Natural killer cell (primary cell): ENCODE measurements around the gene HSBP1L1. TPM values are rescaled to one million over a fixed set of nuclear protein-coding genes. Genes with fewer than 3 reads are reported as not detected.

Experiments
- ATAC-seq, 3 donors: fragments of 150-1000 bp in 2 of 3; fragments of 200-7000 bp in 1 of 3; cut with Tn5 transposase; 1 replicate in 1 of 3; 2 replicates in 2 of 3; pipeline ENCODE4 v1.10.0; 2021; ENCODE audit warnings: mild to moderate bottlenecking in 2 of 3, moderate library complexity in 2 of 3
- DNase-seq, 2 donors: peaks; one replicate each; pipeline versions ENCODE4 v3.0.0 to v3.0.0-alpha.2; 2013 to 2021; ENCODE audit warnings: mixed read lengths in 1 of 2
- H3K27ac ChIP-seq: one replicate; pipeline ENCODE4 v1.5.1; 2013; ENCODE audit warnings: mild to moderate bottlenecking, low read length
- H3K27me3 ChIP-seq: one replicate; pipeline ENCODE4 v1.6.1; 2013; ENCODE audit warnings: low read length; ENCODE audit not compliant: control insufficient read depth, insufficient read depth
- H3K36me3 ChIP-seq: one replicate; pipeline ENCODE4 v1.6.1; 2013; ENCODE audit warnings: low read length; ENCODE audit not compliant: control insufficient read depth, insufficient read depth
- H3K4me1 ChIP-seq: one replicate; pipeline ENCODE4 v1.6.1; 2013; ENCODE audit warnings: low read length; ENCODE audit not compliant: control insufficient read depth, insufficient read depth
- H3K4me3 ChIP-seq: one replicate; pipeline ENCODE4 v1.5.1; 2013; ENCODE audit warnings: low read length
- H3K9me3 ChIP-seq: one replicate; pipeline ENCODE4 v1.6.1; 2013; ENCODE audit warnings: low read length; ENCODE audit not compliant: control insufficient read depth, insufficient read depth
- H3K27ac Mint-ChIP-seq, 2 donors: one replicate each; pipeline ENCODE4 v1.8.0; 2022; ENCODE audit warnings: mild to moderate bottlenecking in 2 of 2, mixed read lengths in 2 of 2, moderate library complexity in 1 of 2
- H3K27me3 Mint-ChIP-seq, 2 donors: one replicate each; pipeline ENCODE4 v1.8.0; 2022; ENCODE audit warnings: low read depth in 2 of 2, mixed read lengths in 2 of 2
- H3K36me3 Mint-ChIP-seq: one replicate; pipeline ENCODE4 v1.8.0; 2022; ENCODE audit warnings: mixed read lengths
- H3K4me1 Mint-ChIP-seq, 2 donors: one replicate each; pipeline ENCODE4 v1.8.0; 2022; ENCODE audit warnings: mixed read lengths in 2 of 2
- H3K4me3 Mint-ChIP-seq: one replicate; pipeline ENCODE4 v1.8.0; 2022; ENCODE audit warnings: mild to moderate bottlenecking, moderate library complexity, mixed read lengths
- H3K9me3 Mint-ChIP-seq, 2 donors: one replicate each; pipeline ENCODE4 v1.8.0; 2022; ENCODE audit warnings: mixed read lengths in 2 of 2
- WGBS: methylation state at CpG from one replicate; pipeline ENCODE4 v1.1.7; 2013; ENCODE audit warnings: missing lambda C conversion rate; ENCODE audit not compliant: insufficient coverage; 5-methylcytosine and 5-hydroxymethylcytosine counted together
- intact Hi-C: fragments of 100-400 bp; cut with micrococcal nuclease; formaldehyde crosslinking; loops from one replicate; pipeline ENCODE4 v1.14.2; 2022
- total RNA-seq, 4 donors: library from RNA; stranded (reverse); fragments of 120-200 nt in 1 of 4; gene quantifications; one replicate each; pipeline versions ENCODE4 v1.2.3 to v1.2.4, GENCODE V29; 2013 to 2022
- TF ChIP-seq, protein P1 (sequence below): fragments of 200-600 bp; IDR thresholded peaks from one replicate; pipeline ENCODE4 v1.8.0; 2022; ENCODE audit warnings: antibody characterized with exemption

The HSBP1L1 gene
- total RNA-seq, 3 donors from 2014 or later (not counting 1 experiment from before 2014, with no cell fraction given): 11.7 to 16.1 (median 13.8) TPM

DNA sequence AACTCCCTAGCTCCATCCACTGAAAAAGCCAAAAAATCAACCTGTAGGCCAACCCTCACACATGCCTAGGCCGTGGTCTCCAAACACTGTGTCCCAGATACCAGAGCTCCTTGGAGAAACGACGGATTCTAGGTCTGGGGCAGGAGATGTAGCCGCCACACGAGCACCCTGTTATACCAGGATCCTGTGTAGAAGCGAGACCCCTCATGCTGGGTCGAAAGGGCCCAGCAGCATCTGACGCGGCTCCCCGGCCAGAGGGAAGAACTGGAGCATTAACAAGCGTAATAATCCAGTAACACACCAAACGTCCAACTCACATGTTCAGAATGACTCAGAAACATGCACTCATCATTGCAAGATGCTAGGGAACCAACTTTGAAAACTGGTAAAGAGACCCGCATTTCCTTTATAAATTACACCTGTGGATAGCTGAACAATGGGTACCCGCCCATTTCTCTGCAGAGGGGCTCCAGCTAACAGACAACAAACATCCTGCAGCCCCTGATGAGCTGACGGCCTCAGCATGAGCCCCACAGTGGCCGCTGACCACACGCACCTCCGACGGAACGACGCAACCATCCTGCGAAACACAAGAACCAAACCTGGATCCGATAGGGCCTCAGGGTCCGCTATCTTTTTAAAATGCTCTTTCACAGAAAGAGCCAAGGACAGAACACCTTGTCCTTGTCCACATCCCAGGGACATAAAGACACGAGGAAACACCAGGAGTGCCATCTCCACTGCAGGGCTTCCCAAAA, 27.2 kb upstream of the HSBP1L1 start:
- Histone ChIP-seq H3K4me1 (no peaks in the 10 kb centered on the region), H3K27me3 (no peaks in the 10 kb centered on the region), H3K36me3 (peaks cover 8% of the 10 kb centered on the region), H3K4me3 (no peak overlapping the region), H3K27ac (no peak overlapping the region), H3K9me3 (peaks cover 19% of the 10 kb centered on the region)
- Mint-ChIP-seq H3K27me3 (no peaks in the 10 kb centered on the region), H3K9me3 (peaks cover 8 to 11% of the 10 kb centered on the region in 2 donors), H3K36me3 (peaks cover 24% of the 10 kb centered on the region), H3K27ac (no peak overlapping the region), H3K4me1 (peaks cover 10 to 30% of the 10 kb centered on the region in 2 donors), H3K4me3 (no peak overlapping the region)
- intact Hi-C loops: no loop called here
- WGBS: 96% methylated on average over 25 of the region's 25 CpGs
- no peak for ATAC-seq
- TF ChIP-seq, protein P1, sequence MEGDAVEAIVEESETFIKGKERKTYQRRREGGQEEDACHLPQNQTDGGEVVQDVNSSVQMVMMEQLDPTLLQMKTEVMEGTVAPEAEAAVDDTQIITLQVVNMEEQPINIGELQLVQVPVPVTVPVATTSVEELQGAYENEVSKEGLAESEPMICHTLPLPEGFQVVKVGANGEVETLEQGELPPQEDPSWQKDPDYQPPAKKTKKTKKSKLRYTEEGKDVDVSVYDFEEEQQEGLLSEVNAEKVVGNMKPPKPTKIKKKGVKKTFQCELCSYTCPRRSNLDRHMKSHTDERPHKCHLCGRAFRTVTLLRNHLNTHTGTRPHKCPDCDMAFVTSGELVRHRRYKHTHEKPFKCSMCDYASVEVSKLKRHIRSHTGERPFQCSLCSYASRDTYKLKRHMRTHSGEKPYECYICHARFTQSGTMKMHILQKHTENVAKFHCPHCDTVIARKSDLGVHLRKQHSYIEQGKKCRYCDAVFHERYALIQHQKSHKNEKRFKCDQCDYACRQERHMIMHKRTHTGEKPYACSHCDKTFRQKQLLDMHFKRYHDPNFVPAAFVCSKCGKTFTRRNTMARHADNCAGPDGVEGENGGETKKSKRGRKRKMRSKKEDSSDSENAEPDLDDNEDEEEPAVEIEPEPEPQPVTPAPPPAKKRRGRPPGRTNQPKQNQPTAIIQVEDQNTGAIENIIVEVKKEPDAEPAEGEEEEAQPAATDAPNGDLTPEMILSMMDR: no peak
- no peak for DNase-seq

- Histone ChIP-seq H3K4me3 (no peak overlapping the region), H3K36me3 (peaks cover 16% of the 10 kb centered on the region), H3K9me3 (peaks cover 19% of the 10 kb centered on the region), H3K4me1 (no peaks in the 10 kb centered on the region), H3K27me3 (no peaks in the 10 kb centered on the region), H3K27ac (no peak overlapping the region)
- peaks cover 2 to 5% of the 10 kb centered on the region in 2 donors for H3K9me3 Mint-ChIP-seq
- H3K36me3 Mint-ChIP-seq: peaks cover 15% of the 10 kb centered on the region
- ATAC-seq (no peak), DNase-seq (no peak)
- peaks cover 10 to 32% of the 10 kb centered on the region in 2 donors for H3K4me1 Mint-ChIP-seq
- no peaks in the 10 kb centered on the region for H3K27me3 Mint-ChIP-seq
- H3K27ac Mint-ChIP-seq: no peak overlapping the region
- 95% methylated on average over 9 of the region's 9 CpGs for WGBS
- intact Hi-C loops: no loop called here
- no peak overlapping the region for H3K4me3 Mint-ChIP-seq
- TF ChIP-seq, protein P1: no peak
Measured at GRCh38 chr18:79938196-79938595, 26.2 kb upstream of the HSBP1L1 start.

DNA sequence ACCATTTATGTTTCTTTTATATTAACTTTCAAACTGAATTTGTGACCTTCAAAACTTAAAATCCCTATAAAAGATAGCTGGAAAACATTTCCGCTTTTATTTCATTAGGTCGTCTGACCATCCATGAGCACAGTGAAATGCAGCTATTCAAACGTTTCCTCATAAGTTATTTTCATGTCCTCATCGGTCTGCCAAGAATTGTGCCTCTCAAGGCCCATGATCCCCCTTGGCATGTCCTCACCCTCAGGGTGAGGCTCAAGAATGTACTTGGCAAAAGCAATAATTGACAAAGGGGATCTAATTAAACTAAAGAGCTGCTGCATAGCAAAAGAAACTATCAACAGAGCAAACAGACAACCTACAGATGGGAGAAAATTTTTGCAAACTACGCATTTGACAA, 25.3 kb upstream of the HSBP1L1 start:
- peaks cover 7% of the 10 kb centered on the region for H3K36me3 Mint-ChIP-seq
- Histone ChIP-seq H3K9me3 (peaks cover 15% of the 10 kb centered on the region), H3K4me3 (no peak overlapping the region), H3K27me3 (no peaks in the 10 kb centered on the region), H3K36me3 (peaks cover 16% of the 10 kb centered on the region), H3K4me1 (peaks cover 4% of the 10 kb centered on the region), H3K27ac (no peak overlapping the region)
- no peak overlapping the region for H3K4me3 Mint-ChIP-seq
- ATAC-seq (no peak), DNase-seq (no peak)
- H3K27me3 Mint-ChIP-seq: no peaks in the 10 kb centered on the region
- 94% methylated on average over 5 of the region's 5 CpGs for WGBS
- no peaks in the 10 kb centered on the region for H3K9me3 Mint-ChIP-seq
- peaks cover 10 to 35% of the 10 kb centered on the region in 2 donors for H3K4me1 Mint-ChIP-seq
- intact Hi-C loops: no loop called here
- TF ChIP-seq, protein P1: no peak
- no peak overlapping the region for H3K27ac Mint-ChIP-seq
